Non-pigmented ciliary epithelial cell (primary cell): ENCODE results near the gene ARHGAP26.

Experiments used
- DNase-seq: peaks from one replicate; pipeline ENCODE4 v3.0.0-alpha.2; 2010; ENCODE audit warnings: low read depth

ARHGAP26 gene

GRCh38 chr5:142783601-142784341 lies 13.6 kb downstream of the ARHGAP26 start:
- no peak for DNase-seq

GRCh38 chr5:142784401-142784955 lies 14.3 kb downstream of the ARHGAP26 start:
- no peak for DNase-seq

GRCh38 chr5:142785206-142785605 lies 15.0 kb downstream of the ARHGAP26 start:
- no peak for DNase-seq

- DNase-seq: no peak
These were observed 19.0 kb downstream of the ARHGAP26 start for GRCh38 chr5:142789206-142789605.

GRCh38 chr5:142792012-142792864 lies 22.1 kb downstream of the ARHGAP26 start:
- no peak for DNase-seq

- no peak for DNase-seq
These were observed 22.7 kb downstream of the ARHGAP26 start for GRCh38 chr5:142792865-142793232.

- no peak for DNase-seq
These were observed 24.4 kb downstream of the ARHGAP26 start for GRCh38 chr5:142794537-142794936.

GRCh38 chr5:142795251-142795650 lies 25.1 kb downstream of the ARHGAP26 start:
- no peak for DNase-seq

GRCh38 chr5:142796492-142797109 lies 26.4 kb downstream of the ARHGAP26 start:
- DNase-seq: no peak

GRCh38 chr5:142797420-142797819 lies 27.2 kb downstream of the ARHGAP26 start:
- no peak for DNase-seq

GRCh38 chr5:142798099-142798770 lies 28.1 kb downstream of the ARHGAP26 start:
- no peak for DNase-seq

GRCh38 chr5:142800776-142801494 lies 30.8 kb downstream of the ARHGAP26 start:
- DNase-seq: no peak

GRCh38 chr5:142801495-142801871 lies 31.3 kb downstream of the ARHGAP26 start:
- DNase-seq: no peak

- DNase-seq: no peak
These were observed 33.4 kb downstream of the ARHGAP26 start for GRCh38 chr5:142803428-142804125.

GRCh38 chr5:142805339-142805738 lies 35.2 kb downstream of the ARHGAP26 start:
- no peak for DNase-seq

GRCh38 chr5:142806841-142807267 lies 36.7 kb downstream of the ARHGAP26 start:
- no peak for DNase-seq

- no peak for DNase-seq
These were observed 37.3 kb downstream of the ARHGAP26 start for GRCh38 chr5:142807372-142807911.

GRCh38 chr5:142808878-142809598 lies 38.9 kb downstream of the ARHGAP26 start:
- DNase-seq: no peak

GRCh38 chr5:142810081-142810480 lies 39.9 kb downstream of the ARHGAP26 start:
- no peak for DNase-seq
